Measurements from ENCODE around the gene TPK1. TPM values are rescaled to one million over a fixed set of nuclear protein-coding genes. Genes with fewer than 3 reads are reported as not detected.

Gene TPK1
- polyA plus RNA-seq, 1 donor from 2014 or later: 3.5 TPM

- no peak overlapping the region for H3K4me3 ChIP-seq (ENCODE audit: low read length)
- no peaks in the 10 kb centered on the region for H3F3A ChIP-seq (ENCODE audit: insufficient read depth, low read length, poor library complexity, severe bottlenecking)
- H3K36me3 ChIP-seq (ENCODE audit: insufficient read depth, low read length): no peaks in the 10 kb centered on the region
- no peak overlapping the region for H2AFZ ChIP-seq (ENCODE audit: low read depth, low read length)
- H3K9me3 ChIP-seq (ENCODE audit: low read length): no peaks in the 10 kb centered on the region
- H3K4me2 ChIP-seq (ENCODE audit: low read length): no peak overlapping the region
- H3K9ac ChIP-seq (ENCODE audit: low read length): no peak overlapping the region
- TF ChIP-seq TAF1 (IDR thresholded peaks at IDR 0.05; ENCODE audit: low read depth) (no peak), CTCF (IDR thresholded peaks at IDR 0.05; ENCODE audit: poor library complexity, severe bottlenecking) (no peak), EP300 (conservative IDR thresholded peaks at IDR 0.05; ENCODE audit: poor library complexity, severe bottlenecking) (no peak), EZH2 (IDR thresholded peaks at IDR 0.05; ENCODE audit: borderline replicate concordance, insufficient read depth, low read length, poor library complexity, severe bottlenecking) (no peak), MXI1 (conservative IDR thresholded peaks at IDR 0.05; ENCODE audit: poor library complexity, severe bottlenecking) (no peak), RAD21 (conservative IDR thresholded peaks at IDR 0.05) (no peak), POLR2AphosphoS5 (IDR thresholded peaks at IDR 0.05) (no peak), SMC3 (conservative IDR thresholded peaks at IDR 0.05; ENCODE audit: poor library complexity) (no peak)
- TF ChIP-seq, protein P1, sequence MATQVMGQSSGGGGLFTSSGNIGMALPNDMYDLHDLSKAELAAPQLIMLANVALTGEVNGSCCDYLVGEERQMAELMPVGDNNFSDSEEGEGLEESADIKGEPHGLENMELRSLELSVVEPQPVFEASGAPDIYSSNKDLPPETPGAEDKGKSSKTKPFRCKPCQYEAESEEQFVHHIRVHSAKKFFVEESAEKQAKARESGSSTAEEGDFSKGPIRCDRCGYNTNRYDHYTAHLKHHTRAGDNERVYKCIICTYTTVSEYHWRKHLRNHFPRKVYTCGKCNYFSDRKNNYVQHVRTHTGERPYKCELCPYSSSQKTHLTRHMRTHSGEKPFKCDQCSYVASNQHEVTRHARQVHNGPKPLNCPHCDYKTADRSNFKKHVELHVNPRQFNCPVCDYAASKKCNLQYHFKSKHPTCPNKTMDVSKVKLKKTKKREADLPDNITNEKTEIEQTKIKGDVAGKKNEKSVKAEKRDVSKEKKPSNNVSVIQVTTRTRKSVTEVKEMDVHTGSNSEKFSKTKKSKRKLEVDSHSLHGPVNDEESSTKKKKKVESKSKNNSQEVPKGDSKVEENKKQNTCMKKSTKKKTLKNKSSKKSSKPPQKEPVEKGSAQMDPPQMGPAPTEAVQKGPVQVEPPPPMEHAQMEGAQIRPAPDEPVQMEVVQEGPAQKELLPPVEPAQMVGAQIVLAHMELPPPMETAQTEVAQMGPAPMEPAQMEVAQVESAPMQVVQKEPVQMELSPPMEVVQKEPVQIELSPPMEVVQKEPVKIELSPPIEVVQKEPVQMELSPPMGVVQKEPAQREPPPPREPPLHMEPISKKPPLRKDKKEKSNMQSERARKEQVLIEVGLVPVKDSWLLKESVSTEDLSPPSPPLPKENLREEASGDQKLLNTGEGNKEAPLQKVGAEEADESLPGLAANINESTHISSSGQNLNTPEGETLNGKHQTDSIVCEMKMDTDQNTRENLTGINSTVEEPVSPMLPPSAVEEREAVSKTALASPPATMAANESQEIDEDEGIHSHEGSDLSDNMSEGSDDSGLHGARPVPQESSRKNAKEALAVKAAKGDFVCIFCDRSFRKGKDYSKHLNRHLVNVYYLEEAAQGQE (IDR thresholded peaks at IDR 0.05; ENCODE audit: borderline replicate concordance): no peak
- no peaks in the 10 kb centered on the region for H3K79me2 ChIP-seq (replicated peaks; ENCODE audit: insufficient read depth, low read length)
- no peaks in the 10 kb centered on the region for H3K9me2 ChIP-seq (ENCODE audit: insufficient read depth, low read length)
- H4K20me1 ChIP-seq (ENCODE audit: insufficient read depth): no peaks in the 10 kb centered on the region
- H3K27ac ChIP-seq (ENCODE audit: low read length): no peak overlapping the region
- no peaks in the 10 kb centered on the region for H3K27me3 ChIP-seq (ENCODE audit: insufficient read depth, low read depth, low read length)
Observed at GRCh38 chr7:144730224-144730623, 105.6 kb downstream of the TPK1 start.

DNA sequence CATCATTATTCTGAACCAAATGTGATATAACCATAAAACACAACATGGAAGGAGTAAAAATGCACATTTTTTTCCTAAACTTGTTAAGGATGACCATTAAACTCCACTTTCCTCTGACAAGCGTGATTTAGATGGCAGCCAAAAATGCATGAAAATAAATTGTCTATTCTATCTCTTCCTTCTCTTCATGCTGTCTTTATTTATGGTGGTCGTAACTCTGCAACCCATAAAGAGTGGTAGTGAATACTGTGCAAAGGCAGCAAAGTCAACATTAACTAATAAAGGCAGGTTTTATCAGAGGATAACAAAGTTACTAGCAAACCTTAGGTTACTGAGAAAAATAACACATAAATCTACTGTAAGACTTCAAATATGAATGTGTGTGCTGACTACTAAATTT lies 106.6 kb downstream of the TPK1 start:
- no peak overlapping the region for H3K9ac ChIP-seq (ENCODE audit: low read length)
- no peak overlapping the region for H3K4me3 ChIP-seq (ENCODE audit: low read length)
- no peaks in the 10 kb centered on the region for H3K9me2 ChIP-seq (ENCODE audit: insufficient read depth, low read length)
- H3F3A ChIP-seq (ENCODE audit: insufficient read depth, low read length, poor library complexity, severe bottlenecking): no peaks in the 10 kb centered on the region
- no peaks in the 10 kb centered on the region for H3K36me3 ChIP-seq (ENCODE audit: insufficient read depth, low read length)
- no peak overlapping the region for H3K27ac ChIP-seq (ENCODE audit: low read length)
- TF ChIP-seq, protein P1 (IDR thresholded peaks at IDR 0.05; ENCODE audit: borderline replicate concordance): no peak
- no peak for TF ChIP-seq EP300 (conservative IDR thresholded peaks at IDR 0.05; ENCODE audit: poor library complexity, severe bottlenecking)
- no peak for TF ChIP-seq MXI1 (conservative IDR thresholded peaks at IDR 0.05; ENCODE audit: poor library complexity, severe bottlenecking)
- no peak for TF ChIP-seq POLR2AphosphoS5 (IDR thresholded peaks at IDR 0.05)
- no peak for TF ChIP-seq SMC3 (conservative IDR thresholded peaks at IDR 0.05; ENCODE audit: poor library complexity)
- TF ChIP-seq CTCF (IDR thresholded peaks at IDR 0.05; ENCODE audit: poor library complexity, severe bottlenecking): no peak
- TF ChIP-seq RAD21 (conservative IDR thresholded peaks at IDR 0.05): no peak
- no peak for TF ChIP-seq EZH2 (IDR thresholded peaks at IDR 0.05; ENCODE audit: borderline replicate concordance, insufficient read depth, low read length, poor library complexity, severe bottlenecking)
- no peak for TF ChIP-seq TAF1 (IDR thresholded peaks at IDR 0.05; ENCODE audit: low read depth)
- no peaks in the 10 kb centered on the region for H4K20me1 ChIP-seq (ENCODE audit: insufficient read depth)
- H3K4me2 ChIP-seq (ENCODE audit: low read length): no peak overlapping the region
- no peaks in the 10 kb centered on the region for H3K9me3 ChIP-seq (ENCODE audit: low read length)
- no peaks in the 10 kb centered on the region for H3K27me3 ChIP-seq (ENCODE audit: insufficient read depth, low read depth, low read length)
- no peaks in the 10 kb centered on the region for H3K79me2 ChIP-seq (replicated peaks; ENCODE audit: insufficient read depth, low read length)
- H2AFZ ChIP-seq (ENCODE audit: low read depth, low read length): no peak overlapping the region
